Measurements from ENCODE around the gene PDE11A.

- TF ChIP-seq POLR2A (IDR thresholded peaks at IDR 0.05): no peak
- TF ChIP-seq, protein P1, sequence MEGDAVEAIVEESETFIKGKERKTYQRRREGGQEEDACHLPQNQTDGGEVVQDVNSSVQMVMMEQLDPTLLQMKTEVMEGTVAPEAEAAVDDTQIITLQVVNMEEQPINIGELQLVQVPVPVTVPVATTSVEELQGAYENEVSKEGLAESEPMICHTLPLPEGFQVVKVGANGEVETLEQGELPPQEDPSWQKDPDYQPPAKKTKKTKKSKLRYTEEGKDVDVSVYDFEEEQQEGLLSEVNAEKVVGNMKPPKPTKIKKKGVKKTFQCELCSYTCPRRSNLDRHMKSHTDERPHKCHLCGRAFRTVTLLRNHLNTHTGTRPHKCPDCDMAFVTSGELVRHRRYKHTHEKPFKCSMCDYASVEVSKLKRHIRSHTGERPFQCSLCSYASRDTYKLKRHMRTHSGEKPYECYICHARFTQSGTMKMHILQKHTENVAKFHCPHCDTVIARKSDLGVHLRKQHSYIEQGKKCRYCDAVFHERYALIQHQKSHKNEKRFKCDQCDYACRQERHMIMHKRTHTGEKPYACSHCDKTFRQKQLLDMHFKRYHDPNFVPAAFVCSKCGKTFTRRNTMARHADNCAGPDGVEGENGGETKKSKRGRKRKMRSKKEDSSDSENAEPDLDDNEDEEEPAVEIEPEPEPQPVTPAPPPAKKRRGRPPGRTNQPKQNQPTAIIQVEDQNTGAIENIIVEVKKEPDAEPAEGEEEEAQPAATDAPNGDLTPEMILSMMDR (IDR thresholded peaks at IDR 0.05 in 8 of 11, conservative IDR thresholded peaks at IDR 0.05 in 3 of 11): no peak
Observed at GRCh38 chr2:178005756-178006155, 66.8 kb downstream of the PDE11A start.
